ENCODE data around the gene MAST1.
"Not testable (repeated sequence)": the region's sequence is repeated elsewhere in the genome, so short reads cannot be mapped to it uniquely, and the experiment has no call there.

The MAST1 gene

GRCh38 chr19:12886651-12886968, 48.3 kb downstream of the MAST1 start:
- TF ChIP-seq CTCF (conservative IDR thresholded peaks at IDR 0.05; ENCODE audit: low read depth, low read length), result no peak
- no peak overlapping the region for H2AFZ ChIP-seq (ENCODE audit: low read depth)
- H3K79me2 ChIP-seq (ENCODE audit: insufficient read depth, low read depth), result peaks cover 5% of the 10 kb centered on the region; the same call in 1 of the 2 replicates

GRCh38 chr19:12886969-12887747, 48.8 kb downstream of the MAST1 start, which contains the start of gene KLF1:
Gene KLF1, minus strand, starts transcription at chr19:12887201. Its CDS starts 61 bp downstream, at chr19:12887140.
- Histone ChIP-seq H3K4me1 (ENCODE audit: low read depth, poor library complexity, severe bottlenecking) (peaks cover 22% of the 10 kb centered on the region), H3K9ac (no peak within 1 kb of the TSS), H3K36me3 (ENCODE audit: insufficient read depth) (no peaks in the 10 kb centered on the region), H3K4me2 (peak within 1 kb of the TSS; percentile 73), H3K79me2 (ENCODE audit: insufficient read depth, low read depth) (peaks cover 7% of the 10 kb centered on the region; the same call in 1 of the 2 replicates), H2AFZ (ENCODE audit: low read depth) (peak within 1 kb of the TSS; percentile 98; the same call in 1 of the 2 replicates), H3K27me3 (ENCODE audit: insufficient read depth, low read depth) (no peaks in the 10 kb centered on the region), H4K20me1 (ENCODE audit: insufficient read depth) (no peaks in the 10 kb centered on the region), H3K4me3 (IDR thresholded peaks at IDR 0.05; ENCODE audit: insufficient read depth, low read depth, low read length) (no peak within 1 kb of the TSS), H3K27ac (no peak within 1 kb of the TSS)
- no peak for TF ChIP-seq CTCF (conservative IDR thresholded peaks at IDR 0.05; ENCODE audit: low read depth, low read length)

More at GRCh38 chr19:12886651-12886968, 48.3 kb downstream of the MAST1 start:
- H3K27me3 ChIP-seq (ENCODE audit: insufficient read depth, low read depth), result no peaks in the 10 kb centered on the region
- H3K27ac ChIP-seq, result no peak overlapping the region
- H4K20me1 ChIP-seq (ENCODE audit: insufficient read depth), result no peaks in the 10 kb centered on the region
- no peaks in the 10 kb centered on the region for H3K36me3 ChIP-seq (ENCODE audit: insufficient read depth)
- peaks cover 18% of the 10 kb centered on the region for H3K4me1 ChIP-seq (ENCODE audit: low read depth, poor library complexity, severe bottlenecking)
- H3K4me3 ChIP-seq (IDR thresholded peaks at IDR 0.05; ENCODE audit: insufficient read depth, low read depth, low read length), result no peak overlapping the region
- H3K9ac ChIP-seq, result no peak overlapping the region
- no peak overlapping the region for H3K4me2 ChIP-seq

GRCh38 chr19:12888006-12888603, 49.8 kb downstream of the MAST1 start:
- Histone ChIP-seq H3K36me3 (ENCODE audit: insufficient read depth) (no peaks in the 10 kb centered on the region), H3K27me3 (ENCODE audit: insufficient read depth, low read depth) (no peaks in the 10 kb centered on the region), H3K4me2 (no peak overlapping the region), H2AFZ (ENCODE audit: low read depth) (no peak overlapping the region), H3K27ac (no peak overlapping the region), H4K20me1 (ENCODE audit: insufficient read depth) (no peaks in the 10 kb centered on the region), H3K4me3 (IDR thresholded peaks at IDR 0.05; ENCODE audit: insufficient read depth, low read depth, low read length) (no peak overlapping the region), H3K79me2 (ENCODE audit: insufficient read depth, low read depth) (peaks cover 7% of the 10 kb centered on the region; the same call in 1 of the 2 replicates), H3K4me1 (ENCODE audit: low read depth, poor library complexity, severe bottlenecking) (peaks cover 27% of the 10 kb centered on the region), H3K9ac (no peak overlapping the region)
- no peak for TF ChIP-seq CTCF (conservative IDR thresholded peaks at IDR 0.05; ENCODE audit: low read depth, low read length)

GRCh38 chr19:12890299-12890786, 52.0 kb downstream of the MAST1 start:
- not testable (repeated sequence) for H3K27me3 ChIP-seq (ENCODE audit: insufficient read depth, low read depth); H3K27ac ChIP-seq; H3K79me2 ChIP-seq (ENCODE audit: insufficient read depth, low read depth); H3K9ac ChIP-seq; H4K20me1 ChIP-seq (ENCODE audit: insufficient read depth); H3K36me3 ChIP-seq (ENCODE audit: insufficient read depth); H3K4me3 ChIP-seq (IDR thresholded peaks at IDR 0.05; ENCODE audit: insufficient read depth, low read depth, low read length)
- Histone ChIP-seq H2AFZ (ENCODE audit: low read depth) (peak overlapping the region; percentile 39; the same call in 1 of the 2 replicates), H3K4me1 (ENCODE audit: low read depth, poor library complexity, severe bottlenecking) (peaks cover 18% of the 10 kb centered on the region), H3K4me2 (peak overlapping the region; percentile 27; the same call in 1 of the 2 replicates)
